ENCODE results near the gene UBN2. TPM values are rescaled to one million over a fixed set of nuclear protein-coding genes. Genes with fewer than 3 reads are reported as not detected.

The UBN2 gene
- total RNA-seq, result 5.5 and 7.0 TPM in 2 replicates

DNA sequence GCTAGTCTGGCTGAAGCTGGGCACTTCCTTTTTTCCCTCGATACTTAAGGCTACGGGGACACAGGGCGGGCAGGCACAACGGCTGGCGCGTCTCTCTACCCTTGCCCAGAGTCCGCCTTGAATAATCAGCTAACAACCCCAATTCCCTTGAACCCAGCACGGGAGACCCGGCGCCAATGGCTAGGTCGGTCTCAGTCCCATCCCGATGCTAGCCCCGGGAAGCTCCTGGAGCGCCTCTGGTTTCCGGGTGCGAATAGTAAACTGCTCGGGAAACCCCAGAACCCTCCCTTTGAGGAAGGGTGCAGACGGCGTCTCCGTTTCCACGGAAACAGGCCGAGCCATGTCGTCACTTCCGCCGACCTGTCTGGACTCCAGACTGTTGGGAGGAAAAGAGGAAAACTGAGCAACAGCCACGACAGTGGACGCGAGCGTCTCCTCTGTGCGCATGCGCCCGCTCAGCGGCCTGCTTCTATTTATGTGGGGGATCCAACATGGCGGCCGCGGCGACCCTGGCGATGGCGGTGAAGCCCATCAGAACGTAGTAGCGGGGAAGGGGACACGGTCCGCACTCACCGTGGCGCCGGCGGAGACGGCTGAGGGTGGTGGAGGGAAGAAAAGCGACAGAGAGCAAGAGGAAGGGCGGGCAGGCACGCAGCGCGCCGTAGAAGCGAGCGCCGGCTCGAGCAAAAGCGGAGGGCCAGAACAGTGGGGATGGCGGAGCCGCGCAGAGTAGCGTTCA is at the start of gene UBN2:
Gene UBN2, plus strand, starts transcription at position 464 of the 739 bp plus-strand sequence. Its CDS starts 248 bp downstream, at position 712.

DNA sequence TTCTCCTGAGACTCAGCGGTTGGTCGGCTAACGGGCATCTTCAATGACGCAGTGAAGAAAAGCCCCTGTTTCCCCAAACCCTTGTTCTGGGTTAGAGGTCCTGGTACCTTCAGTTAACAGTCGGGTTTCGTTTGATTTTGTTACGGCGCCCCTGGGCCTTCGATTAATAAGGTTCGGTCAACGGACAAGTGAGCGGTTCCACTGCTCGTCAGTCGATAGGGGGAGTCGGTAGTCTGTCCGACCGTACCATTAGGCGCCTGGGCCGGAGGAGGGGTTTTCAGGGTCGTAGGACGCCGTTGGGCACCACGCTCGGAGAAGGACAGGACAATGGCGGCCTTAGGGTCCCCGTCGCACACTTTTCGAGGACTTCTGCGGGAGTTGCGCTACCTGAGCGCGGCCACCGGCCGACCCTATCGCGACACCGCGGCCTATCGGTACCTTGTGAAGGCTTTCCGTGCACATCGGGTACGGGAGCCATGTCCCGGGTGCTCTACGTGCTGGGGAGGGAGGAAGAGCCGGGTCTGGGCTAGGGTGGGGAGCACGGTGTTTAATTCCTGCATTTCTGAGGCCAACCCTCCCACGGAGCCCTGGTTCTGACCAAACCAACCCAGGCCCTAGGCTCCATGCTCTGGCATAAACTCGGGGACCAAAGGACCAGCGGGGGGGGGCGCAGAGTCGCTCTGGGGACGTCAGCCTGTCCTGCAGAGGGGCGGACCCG is 110.2 kb downstream of the UBN2 start, which contains the start of gene FMC1:
Gene FMC1, plus strand, starts transcription at position 280 of the 718 bp plus-strand sequence. Its CDS starts 48 bp downstream, at position 328.

Small RNA genes lying within 50 kb of the gene (small RNA-seq; reads per million reads assigned to genes)
- gene AC009220.1, result not detected
- gene RNU6-206P, result not detected

Other genes with a start within 250 kb of the UBN2 start
- 3.0 and 3.6 TPM in 2 replicates for gene KIAA1549, start 249.8 kb upstream of the UBN2 start, total RNA-seq
- gene ZC3HAV1L, start 195.2 kb upstream of the UBN2 start, total RNA-seq, result 20.3 and 27.1 TPM in 2 replicates
- gene ZC3HAV1, start 121.5 kb upstream of the UBN2 start, total RNA-seq, result 57.6 and 68.2 TPM in 2 replicates
- 4.6 and 5.4 TPM in 2 replicates for gene FMC1, start 110.1 kb downstream of the UBN2 start, total RNA-seq
- gene LUC7L2, start 128.7 kb downstream of the UBN2 start, total RNA-seq, result 45.8 and 58.3 TPM in 2 replicates